DMS 273 treated with DMSO at 0.1 percent for 48 hours (cell line): ENCODE results near the gene SRXN1.

Source experiments
- DNase-seq: peaks from one replicate; lab custom pipeline; 2025; lab: John Stamatoyannopoulos, UW

The SRXN1 gene

GRCh38 chr20:675453-676314 is 22.7 kb upstream of the SRXN1 start, which contains the start of gene SCRT2:
Gene SCRT2, minus strand, starts transcription at chr20:675802. Its CDS starts 201 bp downstream, at chr20:675601.
- DNase-seq = no peak

- DNase-seq = no peak
These were observed 22.0 kb upstream of the SRXN1 start for GRCh38 chr20:675033-675452.

GRCh38 chr20:673603-674001 is 20.6 kb upstream of the SRXN1 start:
- no peak for DNase-seq

- DNase-seq = no peak
These were observed 20.1 kb upstream of the SRXN1 start for GRCh38 chr20:672963-673602.

GRCh38 chr20:671252-672030 is 18.4 kb upstream of the SRXN1 start:
- DNase-seq = no peak

GRCh38 chr20:669573-669972 is 16.6 kb upstream of the SRXN1 start:
- no peak for DNase-seq

- no peak for DNase-seq
These were observed 15.6 kb upstream of the SRXN1 start for GRCh38 chr20:668638-669037.

- DNase-seq = no peak
These were observed 15.1 kb upstream of the SRXN1 start for GRCh38 chr20:668050-668449.

- no peak for DNase-seq
These were observed 14.5 kb upstream of the SRXN1 start for GRCh38 chr20:667351-668034.

- no peak for DNase-seq
These were observed 13.9 kb upstream of the SRXN1 start for GRCh38 chr20:666877-667276.

- no peak for DNase-seq
These were observed 12.3 kb upstream of the SRXN1 start for GRCh38 chr20:665276-665675.

- DNase-seq = no peak
These were observed 11.6 kb upstream of the SRXN1 start for GRCh38 chr20:664576-664975.

GRCh38 chr20:664151-664550 is 11.2 kb upstream of the SRXN1 start:
- DNase-seq = no peak

GRCh38 chr20:663315-664090 is 10.5 kb upstream of the SRXN1 start:
- DNase-seq = no peak

- DNase-seq = no peak
These were observed 9.5 kb upstream of the SRXN1 start for GRCh38 chr20:662277-663192.

GRCh38 chr20:661474-662270 is 8.7 kb upstream of the SRXN1 start:
- DNase-seq = no peak

GRCh38 chr20:658731-659291 is 5.8 kb upstream of the SRXN1 start:
- DNase-seq = no peak

- no peak for DNase-seq
These were observed 5.2 kb upstream of the SRXN1 start for GRCh38 chr20:658202-658601.
